UCSD-AML1 (cell line): Measurements from ENCODE around the gene CEACAM5.

ENCODE experiments used
- DNase-seq: peaks from one replicate; lab custom pipeline; 2025; ENCODE audit not compliant: unreplicated experiment; lab: John Stamatoyannopoulos, UW

Gene CEACAM5

DNA sequence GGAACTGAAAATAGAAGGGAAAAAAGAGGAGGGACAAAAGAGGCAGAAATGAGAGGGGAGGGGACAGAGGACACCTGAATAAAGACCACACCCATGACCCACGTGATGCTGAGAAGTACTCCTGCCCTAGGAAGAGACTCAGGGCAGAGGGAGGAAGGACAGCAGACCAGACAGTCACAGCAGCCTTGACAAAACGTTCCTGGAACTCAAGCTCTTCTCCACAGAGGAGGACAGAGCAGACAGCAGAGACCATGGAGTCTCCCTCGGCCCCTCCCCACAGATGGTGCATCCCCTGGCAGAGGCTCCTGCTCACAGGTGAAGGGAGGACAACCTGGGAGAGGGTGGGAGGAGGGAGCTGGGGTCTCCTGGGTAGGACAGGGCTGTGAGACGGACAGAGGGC is at the start of gene CEACAM5:
CEACAM5 (plus strand) TSS at position 146 of the 400 bp plus-strand sequence; CDS start at position 252, 106 bp downstream.
- no peak for DNase-seq

GRCh38 chr19:41666075-41666474 is 42.4 kb upstream of the CEACAM5 start:
- DNase-seq = no peak

- DNase-seq = no peak
Observed at GRCh38 chr19:41668315-41668714, 40.1 kb upstream of the CEACAM5 start.

DNA sequence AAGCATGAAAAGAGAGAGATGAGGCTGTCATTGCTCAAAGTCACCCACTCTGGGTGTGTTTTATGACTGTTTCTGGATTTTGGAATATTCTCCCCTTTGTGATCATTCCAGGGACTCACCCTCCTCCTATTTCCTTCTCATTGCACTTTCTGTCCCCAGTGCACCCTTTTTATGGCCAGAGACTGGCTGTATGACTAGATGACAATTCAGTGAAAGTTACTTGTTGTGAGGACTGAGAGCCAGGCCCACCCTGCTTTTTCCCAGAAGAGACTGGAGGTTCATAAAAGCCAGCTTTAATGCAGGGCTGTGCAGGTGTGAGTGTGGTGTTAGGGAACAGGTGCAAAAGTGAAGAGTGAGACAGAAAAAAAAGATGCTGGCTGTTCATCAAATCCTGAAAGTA is 37.7 kb upstream of the CEACAM5 start:
- no peak for DNase-seq

GRCh38 chr19:41671486-41671885 is 36.9 kb upstream of the CEACAM5 start:
- DNase-seq = no peak

DNA sequence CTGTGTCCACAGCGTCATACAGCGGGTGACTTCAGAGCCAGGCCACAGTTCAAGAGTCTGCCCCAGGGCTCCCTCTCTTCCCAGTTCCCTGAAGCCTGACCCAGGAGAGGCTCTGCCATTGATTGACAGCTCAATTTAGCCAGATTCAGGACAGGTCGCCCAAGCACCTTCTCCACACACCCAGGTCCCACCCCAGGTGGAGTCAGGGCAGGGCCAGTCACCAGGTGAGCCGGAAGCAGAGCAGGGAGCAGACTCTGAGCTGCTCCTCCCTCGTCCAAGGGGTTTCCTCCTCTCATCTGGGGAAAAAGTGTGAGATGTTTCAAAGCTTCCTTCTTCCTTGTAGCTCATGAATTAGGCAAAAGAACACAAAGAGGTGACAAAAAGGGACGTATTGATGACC is 26.0 kb upstream of the CEACAM5 start:
- no peak for DNase-seq

GRCh38 chr19:41687419-41687818 is 21.0 kb upstream of the CEACAM5 start:
- DNase-seq = no peak

DNA sequence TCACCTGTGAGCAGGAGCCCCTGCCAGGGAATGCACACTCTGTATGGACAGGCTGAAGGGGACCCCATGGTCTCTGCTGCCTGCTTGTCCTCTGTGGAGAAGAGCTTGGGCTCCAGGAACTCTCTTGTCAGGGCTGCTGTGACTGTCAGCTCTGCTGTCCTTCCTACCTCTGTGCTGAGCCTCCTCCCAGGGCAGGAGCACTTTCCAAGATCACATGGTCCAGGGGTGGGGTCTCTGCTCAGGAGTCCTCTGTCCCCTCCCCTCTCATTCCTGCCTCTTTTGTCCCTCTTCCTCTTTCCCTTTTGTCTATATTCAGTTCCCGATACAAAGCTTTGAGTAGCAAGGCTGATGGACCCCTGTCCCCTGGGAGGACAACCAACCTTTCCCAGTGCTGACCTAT is 20.3 kb upstream of the CEACAM5 start, which contains the start of gene CEACAM7:
CEACAM7 (minus strand) TSS at position 173 of the 400 bp plus-strand sequence; CDS start at position 68, 105 bp downstream.
- no peak for DNase-seq

DNA sequence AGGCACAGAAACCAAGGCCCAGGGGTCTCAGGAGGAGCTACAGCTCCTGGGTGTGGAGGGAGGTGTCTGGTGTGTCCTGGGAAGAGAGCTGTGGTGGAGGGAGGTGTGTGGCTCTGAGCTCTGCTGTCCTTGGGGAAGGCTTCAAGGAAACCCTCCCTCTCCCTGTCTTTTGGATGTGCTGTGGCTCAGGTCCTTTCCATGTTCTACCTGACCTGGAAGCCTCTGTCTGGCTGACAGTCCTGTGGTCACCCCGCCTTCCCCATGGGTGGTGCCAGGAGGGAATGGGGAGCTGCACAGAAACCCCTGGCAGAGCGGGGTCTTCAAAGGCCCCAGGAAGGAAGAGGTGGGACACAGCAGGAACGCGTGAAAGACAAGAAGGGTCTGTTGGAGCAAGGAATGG is 19.7 kb upstream of the CEACAM5 start:
- no peak for DNase-seq

DNA sequence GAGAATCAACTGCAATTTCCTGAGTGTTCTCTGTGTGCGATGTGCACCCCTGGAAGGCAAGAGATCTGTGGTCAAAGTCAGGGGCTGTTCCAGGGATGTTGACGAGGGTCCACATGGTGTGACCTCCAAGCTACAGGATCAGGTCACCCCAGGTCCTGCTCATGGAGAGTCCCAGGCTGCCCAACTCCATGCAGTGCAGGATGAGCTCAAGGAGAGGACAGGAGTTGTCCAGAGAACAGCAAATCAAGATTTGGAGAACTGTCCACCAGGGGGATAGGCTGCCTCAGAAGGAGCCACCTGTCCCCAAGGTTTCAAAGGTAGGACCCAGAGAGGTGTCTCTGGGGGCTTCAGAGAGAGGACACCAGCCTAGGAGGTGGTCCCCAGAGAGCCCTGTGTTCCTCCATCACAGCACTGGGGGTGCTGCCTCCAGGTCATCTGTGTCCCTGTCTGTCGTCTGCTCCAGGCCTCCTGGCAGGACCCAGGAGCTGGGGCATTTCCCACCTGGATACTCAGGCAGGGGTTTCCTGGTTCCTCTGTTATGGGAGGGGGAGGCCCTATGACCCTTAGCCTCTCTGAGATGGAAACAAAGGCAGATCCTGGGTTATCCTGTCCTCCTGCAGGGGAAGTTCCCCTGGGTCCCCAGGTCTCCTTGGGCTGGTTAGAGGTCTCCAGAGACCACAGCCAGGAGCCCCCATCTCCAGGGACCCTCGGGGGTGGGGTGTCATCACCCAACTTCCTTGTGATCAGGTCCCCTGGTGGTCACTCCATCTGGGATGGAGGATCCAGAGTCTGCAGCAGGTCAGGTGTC is 18.2 kb upstream of the CEACAM5 start:
- no peak for DNase-seq

DNA sequence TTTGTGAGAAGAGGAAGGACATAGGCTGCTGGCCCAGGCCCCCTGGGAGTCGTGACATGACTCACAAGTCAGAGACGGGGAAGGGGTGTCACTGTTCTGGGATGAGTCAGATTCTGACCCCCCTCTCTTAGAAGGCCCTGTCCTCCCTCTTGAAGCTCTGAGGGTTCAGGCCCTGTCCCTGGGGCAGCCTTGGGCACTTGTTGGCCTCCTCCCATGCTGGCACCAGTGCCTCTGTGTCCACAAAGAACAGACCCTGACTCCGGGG is 17.7 kb upstream of the CEACAM5 start:
- no peak for DNase-seq

DNA sequence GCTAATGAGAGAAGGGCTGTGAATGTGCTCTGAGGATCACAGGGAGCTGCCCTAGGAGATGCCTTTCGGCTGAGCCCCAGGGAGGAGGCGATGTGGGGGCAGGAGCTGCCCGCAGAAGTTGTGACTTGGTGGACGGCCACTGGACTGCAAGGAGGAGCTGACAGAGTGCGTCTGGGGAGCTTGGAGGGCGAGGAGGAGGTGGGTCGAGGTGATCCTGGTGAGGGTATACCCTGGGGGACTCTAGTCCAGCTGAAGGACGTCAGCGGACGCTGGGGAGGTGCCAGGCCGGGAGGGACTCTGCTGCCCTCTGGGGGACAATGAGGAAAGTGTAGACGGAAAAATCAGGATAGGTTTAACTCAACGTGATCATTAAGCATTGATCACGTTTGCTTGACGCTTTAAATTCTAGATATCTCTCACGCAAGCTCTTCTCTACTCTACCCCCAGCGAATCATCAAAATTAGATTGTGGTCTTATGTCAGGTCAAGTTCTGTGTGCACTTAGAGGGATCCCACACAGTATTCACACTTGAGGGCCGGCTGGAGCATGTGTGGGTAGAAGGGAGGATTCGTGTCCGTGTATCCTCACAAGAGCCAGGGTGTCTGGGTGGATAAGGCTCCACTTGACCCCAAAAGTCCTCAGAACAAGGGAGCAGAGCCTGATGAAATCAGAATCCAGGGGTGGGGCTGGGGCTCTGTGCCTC is 17.0 kb upstream of the CEACAM5 start:
- DNase-seq = no peak

DNA sequence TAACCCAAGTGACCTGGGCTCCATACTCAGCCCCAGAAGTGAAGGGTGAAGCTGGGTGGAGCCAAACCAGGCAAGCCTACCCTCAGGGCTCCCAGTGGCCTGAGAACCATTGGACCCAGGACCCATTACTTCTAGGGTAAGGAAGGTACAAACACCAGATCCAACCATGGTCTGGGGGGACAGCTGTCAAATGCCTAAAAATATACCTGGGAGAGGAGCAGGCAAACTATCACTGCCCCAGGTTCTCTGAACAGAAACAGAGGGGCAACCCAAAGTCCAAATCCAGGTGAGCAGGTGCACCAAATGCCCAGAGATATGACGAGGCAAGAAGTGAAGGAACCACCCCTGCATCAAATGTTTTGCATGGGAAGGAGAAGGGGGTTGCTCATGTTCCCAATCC is 14.2 kb upstream of the CEACAM5 start:
- DNase-seq = no peak

- DNase-seq = no peak
Observed at GRCh38 chr19:41694831-41695635, 13.4 kb upstream of the CEACAM5 start.

GRCh38 chr19:41695745-41696144 is 12.7 kb upstream of the CEACAM5 start:
- no peak for DNase-seq

DNA sequence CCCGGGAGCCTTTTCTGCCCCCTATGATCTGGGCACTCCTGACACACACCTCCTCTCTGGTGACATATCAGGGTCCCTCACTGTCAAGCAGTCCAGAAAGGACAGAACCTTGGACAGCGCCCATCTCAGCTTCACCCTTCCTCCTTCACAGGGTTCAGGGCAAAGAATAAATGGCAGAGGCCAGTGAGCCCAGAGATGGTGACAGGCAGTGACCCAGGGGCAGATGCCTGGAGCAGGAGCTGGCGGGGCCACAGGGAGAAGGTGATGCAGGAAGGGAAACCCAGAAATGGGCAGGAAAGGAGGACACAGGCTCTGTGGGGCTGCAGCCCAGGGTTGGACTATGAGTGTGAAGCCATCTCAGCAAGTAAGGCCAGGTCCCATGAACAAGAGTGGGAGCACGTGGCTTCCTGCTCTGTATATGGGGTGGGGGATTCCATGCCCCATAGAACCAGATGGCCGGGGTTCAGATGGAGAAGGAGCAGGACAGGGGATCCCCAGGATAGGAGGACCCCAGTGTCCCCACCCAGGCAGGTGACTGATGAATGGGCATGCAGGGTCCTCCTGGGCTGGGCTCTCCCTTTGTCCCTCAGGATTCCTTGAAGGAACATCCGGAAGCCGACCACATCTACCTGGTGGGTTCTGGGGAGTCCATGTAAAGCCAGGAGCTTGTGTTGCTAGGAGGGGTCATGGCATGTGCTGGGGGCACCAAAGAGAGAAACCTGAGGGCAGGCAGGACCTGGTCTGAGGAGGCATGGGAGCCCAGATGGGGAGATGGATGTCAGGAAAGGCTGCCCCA is 11.8 kb upstream of the CEACAM5 start:
- DNase-seq = peak; percentile 31

DNA sequence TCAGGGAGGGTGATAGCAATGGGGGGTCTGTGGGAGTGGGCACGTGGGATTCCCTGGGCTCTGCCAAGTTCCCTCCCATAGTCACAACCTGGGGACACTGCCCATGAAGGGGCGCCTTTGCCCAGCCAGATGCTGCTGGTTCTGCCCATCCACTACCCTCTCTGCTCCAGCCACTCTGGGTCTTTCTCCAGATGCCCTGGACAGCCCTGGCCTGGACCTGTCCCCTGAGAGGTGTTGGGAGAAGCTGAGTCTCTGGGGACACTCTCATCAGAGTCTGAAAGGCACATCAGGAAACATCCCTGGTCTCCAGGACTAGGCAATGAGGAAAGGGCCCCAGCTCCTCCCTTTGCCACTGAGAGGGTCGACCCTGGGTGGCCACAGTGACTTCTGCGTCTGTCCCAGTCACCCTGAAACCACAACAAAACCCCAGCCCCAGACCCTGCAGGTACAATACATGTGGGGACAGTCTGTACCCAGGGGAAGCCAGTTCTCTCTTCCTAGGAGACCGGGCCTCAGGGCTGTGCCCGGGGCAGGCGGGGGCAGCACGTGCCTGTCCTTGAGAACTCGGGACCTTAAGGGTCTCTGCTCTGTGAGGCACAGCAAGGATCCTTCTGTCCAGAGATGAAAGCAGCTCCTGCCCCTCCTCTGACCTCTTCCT is 11.1 kb upstream of the CEACAM5 start:
- no peak for DNase-seq

- DNase-seq = no peak
Observed at GRCh38 chr19:41698746-41699230, 9.6 kb upstream of the CEACAM5 start.

GRCh38 chr19:41699231-41699967 is 9.0 kb upstream of the CEACAM5 start:
- no peak for DNase-seq

DNA sequence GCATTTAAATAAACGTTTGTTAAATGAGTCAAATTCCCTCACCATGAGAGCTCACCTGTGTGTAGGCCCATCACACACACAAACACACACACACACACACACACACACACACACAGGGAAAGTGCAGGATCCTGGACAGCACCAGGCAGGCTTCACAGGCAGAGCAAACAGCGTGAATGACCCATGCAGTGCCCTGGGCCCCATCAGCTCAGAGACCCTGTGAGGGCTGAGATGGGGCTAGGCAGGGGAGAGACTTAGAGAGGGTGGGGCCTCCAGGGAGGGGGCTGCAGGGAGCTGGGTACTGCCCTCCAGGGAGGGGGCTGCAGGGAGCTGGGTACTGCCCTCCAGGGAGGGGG is 8.5 kb upstream of the CEACAM5 start:
- no peak for DNase-seq
